ENCODE data around the gene EIF4B.
A peak's percentile ranks its signal among the peaks of the same experiment; 100 is the strongest.

EIF4B gene

DNA sequence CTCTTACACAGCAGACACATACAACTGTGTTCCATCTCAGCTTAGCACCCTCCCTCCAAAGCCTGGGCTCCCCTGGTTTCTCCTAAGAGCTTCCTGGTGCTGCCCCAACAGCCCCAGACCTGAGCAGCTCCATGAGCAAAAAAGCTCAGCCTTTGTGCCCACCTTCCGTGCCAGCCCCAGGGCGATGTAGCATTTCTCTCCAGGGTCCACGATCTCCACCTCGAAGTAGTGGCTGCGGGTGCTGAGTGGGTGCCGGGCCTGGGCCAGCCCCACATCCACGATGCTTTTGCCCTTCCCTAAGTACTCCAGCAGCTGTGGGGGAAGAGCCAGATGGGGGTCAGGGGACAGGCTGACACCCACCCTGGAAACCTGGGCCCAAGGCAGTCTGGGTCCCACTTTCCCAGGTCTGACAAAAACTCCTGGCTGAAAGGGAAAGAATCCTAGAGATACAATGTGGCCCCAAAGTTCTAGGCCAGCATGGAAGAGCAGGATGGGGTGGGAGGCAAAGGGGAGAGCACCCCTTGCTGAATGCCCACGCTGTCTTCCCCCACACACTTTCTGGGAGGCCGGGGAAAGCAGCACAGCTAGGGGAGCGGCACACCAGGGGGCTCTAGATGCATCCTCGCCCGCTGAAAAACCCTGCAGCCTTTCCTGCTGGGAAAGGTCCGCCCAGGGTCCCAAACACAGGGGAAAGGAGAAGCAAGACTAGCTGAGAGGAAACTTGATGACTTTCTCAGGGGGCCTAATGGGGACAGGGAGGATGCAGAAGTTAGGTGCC lies 61.9 kb downstream of the EIF4B start:
- no peaks in the 10 kb centered on the region for H3K27me3 ChIP-seq (ENCODE audit: insufficient read depth, low read depth, severe bottlenecking)
- no peak overlapping the region for H3K4me3 ChIP-seq (ENCODE audit: low read depth, low read length)
- no peak for TF ChIP-seq CTCF (IDR thresholded peaks at IDR 0.05; ENCODE audit: low read depth, low read length)
- DNase-seq = no peak
- peaks cover 5% of the 10 kb centered on the region for H3K36me3 ChIP-seq
- no peak overlapping the region for H3K27ac ChIP-seq
- no peaks in the 10 kb centered on the region for H3K9me3 ChIP-seq (ENCODE audit: severe bottlenecking)

- Histone ChIP-seq H3K9me3 (ENCODE audit: severe bottlenecking) (no peaks in the 10 kb centered on the region), H3K36me3 (peaks cover 5% of the 10 kb centered on the region), H3K27me3 (ENCODE audit: insufficient read depth, low read depth, severe bottlenecking) (no peaks in the 10 kb centered on the region), H3K27ac (no peak overlapping the region), H3K4me3 (ENCODE audit: low read depth, low read length) (no peak overlapping the region)
- TF ChIP-seq CTCF (IDR thresholded peaks at IDR 0.05; ENCODE audit: low read depth, low read length) = no peak
- DNase-seq = no peak
Measured at GRCh38 chr12:53068811-53069585, 62.7 kb downstream of the EIF4B start.

DNA sequence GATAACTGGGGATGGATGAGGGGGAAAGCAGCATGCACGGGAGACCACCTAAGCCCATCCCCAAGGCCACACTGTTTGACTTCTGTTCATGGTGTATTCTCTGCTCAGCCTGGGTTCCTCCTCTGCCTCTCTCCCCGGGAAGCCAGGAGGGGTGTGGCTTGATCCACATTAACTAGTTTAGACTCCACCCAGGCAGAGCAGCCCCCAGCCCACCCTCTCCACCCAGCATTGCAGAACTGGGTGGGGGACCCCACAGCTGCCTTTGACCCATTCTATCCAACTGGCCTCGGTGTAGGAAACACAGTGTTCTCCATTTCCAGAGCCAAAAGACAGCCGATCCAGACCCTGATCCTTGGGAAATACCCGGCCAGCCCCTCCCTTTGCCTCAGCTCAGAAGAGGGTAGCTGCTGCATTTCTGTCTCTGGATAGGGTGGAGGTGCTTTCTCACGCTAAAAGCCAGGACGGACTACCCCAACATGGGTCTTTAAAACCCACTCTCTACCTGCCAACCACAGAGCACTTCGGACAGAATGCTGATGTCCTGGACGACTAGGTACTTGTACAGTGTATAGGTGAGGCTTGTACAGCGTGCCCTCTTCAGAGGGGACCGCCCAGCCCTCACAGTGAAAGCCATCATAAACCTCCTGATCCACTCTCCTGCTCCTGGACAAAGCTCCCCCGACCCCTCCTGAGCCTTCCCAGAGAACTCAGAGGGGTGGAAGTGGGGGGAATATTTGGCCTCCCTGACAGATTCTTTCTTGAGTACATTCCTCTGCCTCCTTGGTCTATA lies 63.6 kb downstream of the EIF4B start:
- H3K36me3 ChIP-seq = peaks cover 11% of the 10 kb centered on the region
- TF ChIP-seq CTCF (IDR thresholded peaks at IDR 0.05; ENCODE audit: low read depth, low read length) = no peak

DNA sequence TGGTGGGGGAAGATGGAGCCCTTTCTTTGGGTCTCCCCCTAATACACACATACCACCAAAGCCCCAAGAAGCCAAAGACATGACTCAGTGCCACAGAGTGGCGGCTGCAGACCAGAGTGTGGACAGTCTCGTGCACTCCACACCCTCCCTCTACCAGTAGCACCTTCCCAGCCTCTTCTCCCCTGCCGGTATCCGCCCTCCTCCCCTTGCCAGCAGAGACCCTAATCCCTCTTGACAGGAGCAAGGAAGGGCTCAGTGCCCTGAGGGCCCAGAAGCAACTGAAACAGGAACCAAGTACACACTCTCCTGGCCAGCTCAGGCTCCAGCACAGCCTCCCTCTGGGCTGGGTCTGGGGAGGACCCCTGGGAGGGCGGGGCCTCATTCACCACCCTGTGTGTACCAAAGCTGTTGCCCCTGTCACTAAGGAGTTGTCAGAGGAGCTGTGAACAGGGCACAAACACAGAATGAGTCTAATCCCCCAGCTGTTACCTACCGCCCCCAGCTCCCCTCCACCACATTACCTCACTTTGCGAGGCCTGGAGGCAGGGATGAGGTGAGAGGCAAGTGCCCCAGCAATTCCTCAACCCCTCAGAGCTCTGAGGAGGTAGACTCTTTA lies 64.7 kb downstream of the EIF4B start:
- Histone ChIP-seq H3K27me3 (ENCODE audit: insufficient read depth, low read depth, severe bottlenecking) (no peaks in the 10 kb centered on the region), H3K27ac (0 out of 2 replicates have a peak overlapping the region, but pooled peaks have one; percentile 33), H3K36me3 (peaks cover 11% of the 10 kb centered on the region), H3K9me3 (ENCODE audit: severe bottlenecking) (no peaks in the 10 kb centered on the region), H3K4me3 (ENCODE audit: low read depth, low read length) (no peak overlapping the region)
- TF ChIP-seq CTCF (IDR thresholded peaks at IDR 0.05; ENCODE audit: low read depth, low read length) = no peak
- peak; percentile 66 for DNase-seq

More for the DNA sequence above, 63.6 kb downstream of the EIF4B start:
- no peak for DNase-seq
- Histone ChIP-seq H3K4me3 (ENCODE audit: low read depth, low read length) (no peak overlapping the region), H3K27me3 (ENCODE audit: insufficient read depth, low read depth, severe bottlenecking) (no peaks in the 10 kb centered on the region), H3K9me3 (ENCODE audit: severe bottlenecking) (no peaks in the 10 kb centered on the region), H3K27ac (no peak overlapping the region)
